OCI-LY1 (cell line): ENCODE results near the gene PLAA.

Experiments used
- H2AFZ ChIP-seq: fragments of 200-600 bp; sonication (generic), shearing (Covaris generic); 2 replicates; pipeline ENCODE4 v1.6.0; 2014; ENCODE audit warnings: antibody characterized with exemption, mild to moderate bottlenecking, low read length
- H3F3A ChIP-seq: fragments of 200-600 bp; sonication (generic), shearing (Covaris generic); 2 replicates; pipeline ENCODE4 v1.6.0; 2014; ENCODE audit warnings: mild to moderate bottlenecking, antibody characterized with exemption, low read length, moderate library complexity; ENCODE audit not compliant: insufficient read depth
- H3K27ac ChIP-seq: fragments of 200-600 bp; sonication (generic); 2 replicates; pipeline ENCODE4 v1.5.1; 2014; ENCODE audit warnings: low read length, mixed run types, mild to moderate bottlenecking, low read depth; ENCODE audit not compliant: poor library complexity, severe bottlenecking
- H3K27me3 ChIP-seq: fragments of 200-600 bp; sonication (generic); 2 replicates; pipeline ENCODE4 v1.6.0; 2014; ENCODE audit warnings: antibody characterized with exemption, mild to moderate bottlenecking, low read length, moderate library complexity; ENCODE audit not compliant: insufficient read depth
- H3K36me3 ChIP-seq: fragments of 200-600 bp; sonication (generic); 2 replicates; pipeline ENCODE4 v1.6.1; 2014; ENCODE audit warnings: mild to moderate bottlenecking, antibody characterized with exemption, low read length, moderate library complexity, mixed read lengths; ENCODE audit not compliant: insufficient read depth
- H3K4me1 ChIP-seq: fragments of 200-600 bp; sonication (generic); 2 replicates; pipeline ENCODE4 v1.5.1; 2014; ENCODE audit warnings: mild to moderate bottlenecking, low read length, moderate library complexity; ENCODE audit not compliant: insufficient read depth, severe bottlenecking
- H3K4me2 ChIP-seq: fragments of 200-600 bp; sonication (generic), shearing (Covaris generic); 2 replicates; pipeline ENCODE4 v1.6.1; 2014; ENCODE audit warnings: low read length
- H3K4me3 ChIP-seq: fragments of 200-600 bp; sonication (generic); 2 replicates; pipeline ENCODE4 v1.5.1; 2014; ENCODE audit warnings: low read length, low read depth, mild to moderate bottlenecking, mixed read lengths; ENCODE audit not compliant: poor library complexity, severe bottlenecking
- H3K79me2 ChIP-seq: fragments of 200-600 bp; shearing (Covaris generic); 2 replicates; pipeline ENCODE4 v1.6.1; 2016; ENCODE audit warnings: mixed run types, low read length, mixed read lengths; ENCODE audit not compliant: insufficient read depth
- H3K9ac ChIP-seq: fragments of 200-600 bp; sonication (generic), shearing (Covaris generic); 2 replicates; pipeline ENCODE4 v1.6.1; 2014; ENCODE audit warnings: mild to moderate bottlenecking, low read length, mixed read lengths
- H3K9me2 ChIP-seq: fragments of 200-600 bp; sonication (generic), shearing (Covaris generic); 2 replicates; pipeline ENCODE4 v1.6.1; 2014; ENCODE audit warnings: low read depth, mild to moderate bottlenecking, low read length, mixed read lengths
- H3K9me3 ChIP-seq: fragments of 200-600 bp; shearing (Covaris generic); 2 replicates; pipeline ENCODE4 v1.6.1; 2014; ENCODE audit warnings: low read length, mixed read lengths
- H4K20me1 ChIP-seq: fragments of 200-600 bp; sonication (generic), shearing (Covaris generic); 2 replicates; pipeline ENCODE4 v1.6.0; 2016; ENCODE audit warnings: mild to moderate bottlenecking, low read length; ENCODE audit not compliant: insufficient read depth
- CTCF ChIP-seq: fragments of 200-600 bp; sonication (generic), shearing (Covaris generic); IDR thresholded peaks from 2 replicates; pipeline ENCODE4 v1.5.1; 2017; ENCODE audit warnings: mild to moderate bottlenecking, antibody characterized with exemption, low read length, moderate library complexity, mixed read lengths
- EZH2 ChIP-seq: fragments of 200-600 bp; sonication (generic), shearing (Covaris generic); IDR thresholded peaks from 2 replicates; pipeline ENCODE4 v1.8.0; 2017; ENCODE audit warnings: borderline replicate concordance, mixed run types, mild to moderate bottlenecking, antibody characterized with exemption, low read length, moderate library complexity, mixed read lengths

PLAA gene

DNA sequence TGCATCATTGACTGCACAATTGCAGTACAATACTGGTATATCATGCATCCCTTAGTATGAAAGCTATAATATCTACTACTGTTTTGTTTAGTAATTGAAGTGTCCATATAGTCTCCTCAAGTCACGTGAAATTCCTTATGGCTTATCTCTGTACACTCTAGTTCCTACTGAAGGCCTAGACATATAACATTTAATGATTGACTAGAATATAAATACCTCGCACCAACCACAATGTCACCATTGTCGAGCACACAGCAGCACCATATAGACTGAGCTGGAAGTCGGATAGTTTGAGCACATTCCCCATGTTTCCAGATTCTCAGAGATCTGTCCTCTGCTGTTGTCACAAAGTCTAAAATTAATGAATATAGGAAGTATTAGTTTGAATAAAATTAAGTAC, 21.4 kb downstream of the PLAA start:
- H3K27me3 ChIP-seq = no peaks in the 10 kb centered on the region
- no peaks in the 10 kb centered on the region for H3K4me1 ChIP-seq
- no peaks in the 10 kb centered on the region for H4K20me1 ChIP-seq
- no peaks in the 10 kb centered on the region for H3K9me3 ChIP-seq
- no peak overlapping the region for H2AFZ ChIP-seq
- no peak overlapping the region for H3K9ac ChIP-seq
- H3K27ac ChIP-seq = no peak overlapping the region
- H3K4me2 ChIP-seq = no peak overlapping the region
- H3K79me2 ChIP-seq = no peaks in the 10 kb centered on the region
- no peak for TF ChIP-seq EZH2
- no peak for TF ChIP-seq CTCF
- peaks cover 87% of the 10 kb centered on the region for H3K36me3 ChIP-seq
- no peaks in the 10 kb centered on the region for H3K9me2 ChIP-seq
- no peaks in the 10 kb centered on the region for H3F3A ChIP-seq
- H3K4me3 ChIP-seq = no peak overlapping the region

DNA sequence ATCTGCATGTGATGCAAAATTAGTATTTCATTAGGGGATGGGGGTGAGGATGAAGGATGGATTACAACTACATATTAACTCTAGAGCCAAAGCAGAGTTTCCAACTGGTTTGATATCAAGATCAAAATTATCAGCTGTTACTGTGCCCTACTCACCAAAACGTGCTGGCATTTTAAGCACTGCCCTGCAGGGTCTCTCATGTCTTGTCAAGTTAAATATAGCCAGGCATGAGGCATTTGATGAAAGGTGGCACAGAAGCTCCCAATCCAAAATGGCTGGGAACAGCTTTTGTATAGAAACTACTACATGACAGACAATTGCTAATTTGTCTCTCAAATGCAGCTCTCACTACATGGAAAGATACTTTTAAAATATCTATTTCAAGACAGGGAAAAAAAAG, 27.3 kb downstream of the PLAA start:
- Histone ChIP-seq H3K27me3 (no peaks in the 10 kb centered on the region), H3K27ac (no peak overlapping the region), H3K4me1 (no peaks in the 10 kb centered on the region), H3K79me2 (no peaks in the 10 kb centered on the region), H3K4me2 (no peak overlapping the region), H3K4me3 (no peak overlapping the region), H3F3A (no peaks in the 10 kb centered on the region), H3K36me3 (peaks cover 95% of the 10 kb centered on the region), H3K9me3 (no peaks in the 10 kb centered on the region), H3K9me2 (no peaks in the 10 kb centered on the region), H4K20me1 (no peaks in the 10 kb centered on the region), H3K9ac (no peak overlapping the region), H2AFZ (no peak overlapping the region)
- no peak for TF ChIP-seq CTCF
- no peak for TF ChIP-seq EZH2

- H3K9me3 ChIP-seq = no peaks in the 10 kb centered on the region
- H3K9ac ChIP-seq = no peak overlapping the region
- no peaks in the 10 kb centered on the region for H3K79me2 ChIP-seq
- no peaks in the 10 kb centered on the region for H3K4me1 ChIP-seq
- H3K36me3 ChIP-seq = peaks cover 83% of the 10 kb centered on the region
- TF ChIP-seq CTCF (no peak), EZH2 (no peak)
- H3K4me2 ChIP-seq = no peak overlapping the region
- no peaks in the 10 kb centered on the region for H3K9me2 ChIP-seq
- no peaks in the 10 kb centered on the region for H4K20me1 ChIP-seq
- no peaks in the 10 kb centered on the region for H3K27me3 ChIP-seq
- H3K4me3 ChIP-seq = no peak overlapping the region
- no peak overlapping the region for H2AFZ ChIP-seq
- H3K27ac ChIP-seq = no peak overlapping the region
- no peaks in the 10 kb centered on the region for H3F3A ChIP-seq
These were observed 33.8 kb downstream of the PLAA start for GRCh38 chr9:26913138-26913668.
